Neural progenitor cell (in vitro differentiated cells): ENCODE measurements around the gene TINCR.

Experiments
- CTCF ChIP-seq: fragments of 200-600 bp; sonication (generic); IDR thresholded peaks from 2 replicates; pipeline ENCODE4 v1.5.1; 2017; ENCODE audit warnings: antibody characterized with exemption, mild to moderate bottlenecking
- EZH2 ChIP-seq: fragments of 200-600 bp; sonication (generic); IDR thresholded peaks from 2 replicates; pipeline ENCODE4 v1.6.1; 2017; ENCODE audit warnings: antibody characterized with exemption, mild to moderate bottlenecking, moderate library complexity
- EZH2phosphoT487 ChIP-seq: fragments of 200-600 bp; sonication (generic); IDR thresholded peaks from 2 replicates; pipeline ENCODE4 v1.6.1; 2017; ENCODE audit warnings: antibody characterized with exemption

GRCh38 chr19:5575590-5575989, 7.8 kb upstream of the TINCR start:
- TF ChIP-seq CTCF = no peak
- TF ChIP-seq EZH2 = no peak
- TF ChIP-seq EZH2phosphoT487 = no peak
